ENCODE data around the gene CHST11.

The CHST11 gene

DNA sequence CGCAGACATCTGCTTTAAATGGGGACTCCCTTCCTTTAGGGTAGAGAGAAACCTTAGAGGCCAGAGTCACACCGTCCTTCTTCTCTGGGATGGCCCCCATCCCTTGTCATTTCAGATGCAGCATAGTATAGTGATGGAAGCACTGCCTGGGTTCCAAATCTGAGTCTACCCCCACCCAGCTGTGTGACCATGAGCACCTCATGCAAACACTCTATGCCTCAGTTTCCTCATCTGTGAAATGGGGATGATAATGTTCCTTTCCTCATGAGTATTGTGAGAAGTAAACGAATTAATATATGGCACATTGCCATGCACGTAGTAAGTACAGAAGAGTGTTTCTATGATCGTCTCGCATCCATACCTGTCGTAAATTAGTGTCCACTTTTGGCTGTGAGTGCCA lies 259.4 kb downstream of the CHST11 start:
- H3K9me3 ChIP-seq (ENCODE audit: control insufficient read depth, insufficient read depth, low read depth, low read length) = no peaks in the 10 kb centered on the region
- no peak overlapping the region for H3K27ac ChIP-seq (ENCODE audit: low read depth, low read length)
- H3K4me3 ChIP-seq (ENCODE audit: low read depth, low read length) = no peak overlapping the region
- H3K27me3 ChIP-seq (ENCODE audit: control insufficient read depth, insufficient read depth, low read length) = no peaks in the 10 kb centered on the region
- H3K4me1 ChIP-seq (ENCODE audit: control insufficient read depth, insufficient read depth, low read length) = peaks cover 30% of the 10 kb centered on the region
- no peak overlapping the region for H3K9ac ChIP-seq (ENCODE audit: low read length)
- no peaks in the 10 kb centered on the region for H3K36me3 ChIP-seq (ENCODE audit: control insufficient read depth, insufficient read depth, low read length)

DNA sequence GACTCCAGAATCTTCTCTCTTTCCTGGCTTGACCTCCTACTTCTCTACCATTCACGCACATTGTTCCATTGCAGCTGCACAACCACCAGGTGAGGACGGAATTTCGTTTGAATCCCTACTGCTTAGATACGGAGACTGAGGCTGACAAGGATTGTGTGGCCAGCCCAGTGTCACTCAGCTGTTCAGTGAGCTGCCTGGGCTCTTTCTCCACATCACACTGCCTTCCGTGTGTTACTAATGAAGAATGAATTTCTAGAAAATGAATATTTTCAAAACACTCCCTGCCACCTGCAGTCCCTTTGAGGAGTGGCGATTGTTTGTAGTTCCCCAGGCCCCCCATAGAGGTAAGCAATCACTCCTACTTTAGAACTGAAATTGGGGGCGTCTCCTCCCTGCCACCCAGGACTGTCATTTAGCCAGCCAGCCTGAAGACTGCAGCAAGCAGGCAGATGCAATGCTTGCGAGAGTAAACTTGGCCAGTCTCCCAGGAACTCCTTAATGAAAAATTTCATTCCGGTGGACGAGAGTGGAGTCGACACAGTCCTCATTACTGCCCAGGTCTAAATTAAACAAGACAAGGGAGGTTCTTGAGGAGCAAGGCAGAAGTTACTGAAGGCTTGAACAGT lies 261.7 kb downstream of the CHST11 start:
- H3K27me3 ChIP-seq (ENCODE audit: control insufficient read depth, insufficient read depth, low read length) = no peaks in the 10 kb centered on the region
- H3K36me3 ChIP-seq (ENCODE audit: control insufficient read depth, insufficient read depth, low read length) = no peaks in the 10 kb centered on the region
- H3K27ac ChIP-seq (ENCODE audit: low read depth, low read length) = no peak overlapping the region
- no peaks in the 10 kb centered on the region for H3K9me3 ChIP-seq (ENCODE audit: control insufficient read depth, insufficient read depth, low read depth, low read length)
- no peak overlapping the region for H3K9ac ChIP-seq (ENCODE audit: low read length)
- peaks cover 32% of the 10 kb centered on the region for H3K4me1 ChIP-seq (ENCODE audit: control insufficient read depth, insufficient read depth, low read length)
- H3K4me3 ChIP-seq (ENCODE audit: low read depth, low read length) = no peak overlapping the region

DNA sequence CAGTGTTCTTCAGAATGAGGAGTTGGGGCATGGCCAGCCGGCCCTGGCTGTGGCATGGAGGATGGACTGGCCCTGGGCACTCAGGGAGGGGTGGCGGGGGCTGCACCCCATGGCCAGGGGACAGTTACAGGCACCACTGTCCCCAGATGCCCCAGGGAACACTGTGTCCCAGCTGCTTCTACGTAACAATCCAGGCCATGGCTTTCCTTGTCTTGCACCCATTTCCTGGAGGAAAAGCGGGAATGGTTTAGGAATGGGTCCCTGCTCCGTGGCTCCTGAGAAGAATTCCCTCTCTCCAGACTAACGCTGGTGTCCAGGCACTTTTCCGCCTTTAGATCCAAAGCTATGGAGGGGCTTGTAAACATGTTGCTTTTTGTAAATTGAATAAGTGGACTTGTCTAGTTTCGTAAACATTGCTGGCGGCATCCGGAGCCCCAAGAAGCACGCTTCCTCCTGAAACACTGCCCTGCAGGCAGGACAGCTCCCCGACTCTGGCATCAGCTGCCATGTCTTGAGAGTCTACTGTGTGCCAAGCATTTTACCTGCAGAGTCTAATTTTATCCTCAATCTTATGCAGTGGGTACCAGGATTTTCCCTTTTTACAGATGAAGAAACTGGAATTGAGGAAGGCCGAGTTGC lies 263.1 kb downstream of the CHST11 start:
- H3K9ac ChIP-seq (ENCODE audit: low read length) = no peak overlapping the region
- no peaks in the 10 kb centered on the region for H3K9me3 ChIP-seq (ENCODE audit: control insufficient read depth, insufficient read depth, low read depth, low read length)
- peaks cover 30% of the 10 kb centered on the region for H3K4me1 ChIP-seq (ENCODE audit: control insufficient read depth, insufficient read depth, low read length)
- H3K27me3 ChIP-seq (ENCODE audit: control insufficient read depth, insufficient read depth, low read length) = no peaks in the 10 kb centered on the region
- no peaks in the 10 kb centered on the region for H3K36me3 ChIP-seq (ENCODE audit: control insufficient read depth, insufficient read depth, low read length)
- H3K4me3 ChIP-seq (ENCODE audit: low read depth, low read length) = no peak overlapping the region
- H3K27ac ChIP-seq (ENCODE audit: low read depth, low read length) = no peak overlapping the region

DNA sequence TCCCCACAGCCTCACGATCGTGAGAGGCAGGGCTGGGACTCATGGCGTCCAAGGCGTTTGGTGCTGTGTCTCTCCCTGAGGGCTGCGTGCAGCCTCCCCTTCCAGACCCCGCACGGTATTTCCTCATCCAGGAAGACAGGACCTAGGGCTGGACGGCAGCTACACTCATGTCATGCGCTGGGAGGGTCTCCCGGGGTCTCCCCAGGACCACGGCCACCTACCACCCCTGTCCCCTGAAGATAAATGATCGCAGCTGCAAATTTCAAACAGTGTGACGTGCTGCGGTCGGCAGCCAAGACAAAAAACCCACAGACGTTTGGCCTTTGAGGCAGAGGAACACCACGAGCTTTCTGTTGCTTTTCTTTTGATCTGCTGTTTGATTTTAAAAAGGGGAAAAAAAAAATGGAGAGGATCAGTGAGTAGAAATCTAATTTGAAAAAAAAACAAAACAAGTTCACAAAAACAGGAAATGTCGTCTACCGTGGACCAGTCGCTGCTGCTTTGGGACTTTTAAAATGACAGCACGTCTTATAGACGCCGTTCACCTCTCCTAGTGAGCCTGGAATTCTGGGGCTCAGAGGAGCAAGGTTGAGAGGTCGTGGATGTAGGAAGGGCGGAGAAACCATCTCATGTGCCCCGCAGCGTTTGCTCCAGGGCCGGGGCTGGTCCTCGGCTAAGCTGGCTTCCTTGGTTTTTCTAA lies 263.7 kb downstream of the CHST11 start:
- Histone ChIP-seq H3K27me3 (ENCODE audit: control insufficient read depth, insufficient read depth, low read length) (no peaks in the 10 kb centered on the region), H3K4me3 (ENCODE audit: low read depth, low read length) (no peak overlapping the region), H3K36me3 (ENCODE audit: control insufficient read depth, insufficient read depth, low read length) (no peaks in the 10 kb centered on the region), H3K9me3 (ENCODE audit: control insufficient read depth, insufficient read depth, low read depth, low read length) (no peaks in the 10 kb centered on the region), H3K4me1 (ENCODE audit: control insufficient read depth, insufficient read depth, low read length) (peaks cover 30% of the 10 kb centered on the region), H3K27ac (ENCODE audit: low read depth, low read length) (no peak overlapping the region), H3K9ac (ENCODE audit: low read length) (no peak overlapping the region)

DNA sequence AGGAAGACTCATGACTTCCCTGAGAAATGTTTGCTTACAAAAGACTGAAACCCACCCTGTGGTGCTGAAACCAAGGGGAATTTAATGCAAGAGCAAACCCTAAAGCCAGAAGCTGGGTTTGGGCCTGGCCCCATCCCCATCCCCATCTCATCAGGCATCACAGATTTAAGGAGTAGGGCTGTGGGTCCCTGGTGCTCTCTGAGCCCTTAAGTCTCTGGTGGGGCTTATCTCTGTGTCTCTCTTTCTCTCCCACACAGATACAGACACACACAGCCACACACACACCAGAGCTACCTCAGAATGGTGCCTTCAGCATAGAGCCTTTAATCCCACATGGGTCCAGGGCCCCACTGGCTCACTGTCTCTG lies 264.3 kb downstream of the CHST11 start:
- Histone ChIP-seq H3K9me3 (ENCODE audit: control insufficient read depth, insufficient read depth, low read depth, low read length) (no peaks in the 10 kb centered on the region), H3K4me1 (ENCODE audit: control insufficient read depth, insufficient read depth, low read length) (peaks cover 30% of the 10 kb centered on the region), H3K36me3 (ENCODE audit: control insufficient read depth, insufficient read depth, low read length) (no peaks in the 10 kb centered on the region), H3K9ac (ENCODE audit: low read length) (no peak overlapping the region), H3K27me3 (ENCODE audit: control insufficient read depth, insufficient read depth, low read length) (no peaks in the 10 kb centered on the region), H3K4me3 (ENCODE audit: low read depth, low read length) (no peak overlapping the region), H3K27ac (ENCODE audit: low read depth, low read length) (no peak overlapping the region)

- no peak overlapping the region for H3K4me3 ChIP-seq (ENCODE audit: low read depth, low read length)
- H3K27me3 ChIP-seq (ENCODE audit: control insufficient read depth, insufficient read depth, low read length) = no peaks in the 10 kb centered on the region
- H3K27ac ChIP-seq (ENCODE audit: low read depth, low read length) = no peak overlapping the region
- H3K4me1 ChIP-seq (ENCODE audit: control insufficient read depth, insufficient read depth, low read length) = peaks cover 30% of the 10 kb centered on the region
- no peak overlapping the region for H3K9ac ChIP-seq (ENCODE audit: low read length)
- no peaks in the 10 kb centered on the region for H3K9me3 ChIP-seq (ENCODE audit: control insufficient read depth, insufficient read depth, low read depth, low read length)
- H3K36me3 ChIP-seq (ENCODE audit: control insufficient read depth, insufficient read depth, low read length) = no peaks in the 10 kb centered on the region
These were observed 265.2 kb downstream of the CHST11 start for GRCh38 chr12:104721936-104722335.

- Histone ChIP-seq H3K36me3 (ENCODE audit: control insufficient read depth, insufficient read depth, low read length) (no peaks in the 10 kb centered on the region), H3K4me1 (ENCODE audit: control insufficient read depth, insufficient read depth, low read length) (peaks cover 30% of the 10 kb centered on the region), H3K27ac (ENCODE audit: low read depth, low read length) (no peak overlapping the region), H3K9ac (ENCODE audit: low read length) (peak overlapping the region; percentile 31), H3K4me3 (ENCODE audit: low read depth, low read length) (no peak overlapping the region), H3K27me3 (ENCODE audit: control insufficient read depth, insufficient read depth, low read length) (no peaks in the 10 kb centered on the region), H3K9me3 (ENCODE audit: control insufficient read depth, insufficient read depth, low read depth, low read length) (no peaks in the 10 kb centered on the region)
These were observed 266.1 kb downstream of the CHST11 start for GRCh38 chr12:104722601-104723534.

- Histone ChIP-seq H3K36me3 (ENCODE audit: control insufficient read depth, insufficient read depth, low read length) (no peaks in the 10 kb centered on the region), H3K4me3 (ENCODE audit: low read depth, low read length) (no peak overlapping the region), H3K27me3 (ENCODE audit: control insufficient read depth, insufficient read depth, low read length) (no peaks in the 10 kb centered on the region), H3K27ac (ENCODE audit: low read depth, low read length) (no peak overlapping the region), H3K9ac (ENCODE audit: low read length) (no peak overlapping the region), H3K4me1 (ENCODE audit: control insufficient read depth, insufficient read depth, low read length) (peaks cover 30% of the 10 kb centered on the region), H3K9me3 (ENCODE audit: control insufficient read depth, insufficient read depth, low read depth, low read length) (no peaks in the 10 kb centered on the region)
These were observed 267.1 kb downstream of the CHST11 start for GRCh38 chr12:104723895-104724294.

GRCh38 chr12:104724992-104725585 lies 268.3 kb downstream of the CHST11 start:
- Histone ChIP-seq H3K27ac (ENCODE audit: low read depth, low read length) (no peak overlapping the region), H3K4me3 (ENCODE audit: low read depth, low read length) (no peak overlapping the region), H3K9me3 (ENCODE audit: control insufficient read depth, insufficient read depth, low read depth, low read length) (no peaks in the 10 kb centered on the region), H3K36me3 (ENCODE audit: control insufficient read depth, insufficient read depth, low read length) (no peaks in the 10 kb centered on the region), H3K9ac (ENCODE audit: low read length) (no peak overlapping the region), H3K4me1 (ENCODE audit: control insufficient read depth, insufficient read depth, low read length) (peaks cover 29% of the 10 kb centered on the region), H3K27me3 (ENCODE audit: control insufficient read depth, insufficient read depth, low read length) (no peaks in the 10 kb centered on the region)

- H3K36me3 ChIP-seq (ENCODE audit: control insufficient read depth, insufficient read depth, low read length) = no peaks in the 10 kb centered on the region
- H3K4me3 ChIP-seq (ENCODE audit: low read depth, low read length) = no peak overlapping the region
- H3K27me3 ChIP-seq (ENCODE audit: control insufficient read depth, insufficient read depth, low read length) = no peaks in the 10 kb centered on the region
- no peak overlapping the region for H3K27ac ChIP-seq (ENCODE audit: low read depth, low read length)
- H3K9me3 ChIP-seq (ENCODE audit: control insufficient read depth, insufficient read depth, low read depth, low read length) = no peaks in the 10 kb centered on the region
- peaks cover 25% of the 10 kb centered on the region for H3K4me1 ChIP-seq (ENCODE audit: control insufficient read depth, insufficient read depth, low read length)
- no peak overlapping the region for H3K9ac ChIP-seq (ENCODE audit: low read length)
These were observed 268.9 kb downstream of the CHST11 start for GRCh38 chr12:104725610-104726009.

Measured in HUES6 (cell line).